HCT116 (cell line): ENCODE data around the gene KCNH3. TPM values are rescaled to one million over a fixed set of nuclear protein-coding genes. Genes with fewer than 3 reads are reported as not detected.

Experiments used
- ATAC-seq: fragments of 200-7000 bp; cut with Tn5 transposase; 2 replicates; pipeline ENCODE4 v1.9.1; 2020; ENCODE audit warnings: mild to moderate bottlenecking, moderate library complexity
- BruUV-seq: library from RNA; stranded (reverse); fragments of 400-500 nt; replicated peaks from 2 replicates; lab custom pipeline; 2021; lab: Mats Ljungman, UMichigan
- CTCF ChIA-PET: fragments of 300-600 bp; sonication (Branson Sonifier 250); formaldehyde crosslinking; loops from one replicate; lab custom pipeline; 2021; ENCODE audit warnings: antibody characterized with exemption; lab: Charles Lee
- POLR2A ChIA-PET: fragments of 300-600, 350-600 bp; sonication (Branson Sonifier 250); formaldehyde crosslinking; loops from one replicate; lab custom pipeline; 2021; ENCODE audit warnings: antibody characterized with exemption; lab: Charles Lee
- RAD21 ChIA-PET, 2 experiments: fragments of 300-600 bp; sonication (Branson Sonifier 250); formaldehyde crosslinking; loops; one replicate each; lab custom pipeline; 2023; ENCODE audit warnings: low total read pairs in 2 of 2; ENCODE audit not compliant: uncharacterized antibody in 2 of 2, unreplicated experiment in 2 of 2, low non-redundant PET in 1 of 2; lab: Charles Lee
- DNase-seq: peaks from one replicate; pipeline ENCODE4 v3.0.0-alpha.2; 2010; ENCODE audit warnings: low read depth, low spot score
- H2AFZ ChIP-seq: fragments of 200-600 bp; shearing (Covaris generic), sonication (generic); 2 replicates; pipeline ENCODE4 v1.6.1; 2017; ENCODE audit warnings: low read depth, mixed run types, mixed read lengths, antibody characterized with exemption, low read length; ENCODE audit not compliant: poor library complexity, severe bottlenecking
- H3K27ac ChIP-seq: 2 replicates; pipeline ENCODE4 v1.5.1; 2012; ENCODE audit warnings: low read depth, low read length
- H3K27me3 ChIP-seq: fragments of 200-600 bp; sonication (generic); 2 replicates; pipeline ENCODE4 v1.6.1; 2016; ENCODE audit warnings: mixed run types, low read length, mixed read lengths; ENCODE audit not compliant: insufficient read depth
- H3K36me3 ChIP-seq, 2 experiments: fragments of 200-500 bp in 1 of 2; fragments of 200-600 bp in 1 of 2; sonication (Bioruptor generic) in 1 of 2; sonication (generic) in 1 of 2; 2 replicates each; pipeline versions ENCODE4 v1.5.1 to v1.6.1; 2014 to 2016; ENCODE audit warnings: low read length in 2 of 2, inconsistent platforms in 1 of 2, mixed read lengths in 1 of 2, mixed run types in 1 of 2; ENCODE audit not compliant: insufficient read depth in 2 of 2, control insufficient read depth in 1 of 2
- H3K4me1 ChIP-seq, 2 experiments: fragments of 200-600 bp in 1 of 2; sonication (generic) in 1 of 2; 2 replicates each; pipeline versions ENCODE4 v1.5.1 to v1.6.1; 2012 to 2017; ENCODE audit warnings: low read length in 2 of 2, inconsistent platforms in 1 of 2, mild to moderate bottlenecking in 1 of 2, mixed read lengths in 1 of 2, mixed run types in 1 of 2, moderate library complexity in 1 of 2; ENCODE audit not compliant: insufficient read depth in 2 of 2, control insufficient read depth in 1 of 2
- H3K4me2 ChIP-seq: fragments of 200-600 bp; sonication (generic); 2 replicates; pipeline ENCODE4 v1.6.1; 2017; ENCODE audit warnings: mixed run types, low read length, mixed read lengths
- H3K4me3 ChIP-seq, 2 experiments: fragments of 200-600 bp in 1 of 2; sonication (generic) in 1 of 2; replicated peaks in 1 of 2; 2 replicates each; pipeline ENCODE4 v1.5.1; 2011 to 2016; ENCODE audit warnings: low read length in 2 of 2, control low read depth in 1 of 2, low read depth in 1 of 2, mild to moderate bottlenecking in 1 of 2, mixed read lengths in 1 of 2, mixed run types in 1 of 2
- H3K79me2 ChIP-seq: fragments of 200-600 bp; sonication (generic); 2 replicates; pipeline ENCODE4 v1.6.1; 2017; ENCODE audit warnings: mild to moderate bottlenecking, mixed run types, low read length, moderate library complexity, mixed read lengths; ENCODE audit not compliant: insufficient read depth
- H3K9ac ChIP-seq: fragments of 200-600 bp; sonication (generic); 2 replicates; pipeline ENCODE4 v1.6.1; 2016; ENCODE audit warnings: low read length, mixed read lengths
- H3K9me2 ChIP-seq: fragments of 200-600 bp; sonication (generic), shearing (Covaris generic); 2 replicates; pipeline ENCODE4 v1.6.1; 2017; ENCODE audit warnings: mixed run types, mild to moderate bottlenecking, moderate library complexity; ENCODE audit not compliant: insufficient read depth
- H3K9me3 ChIP-seq, 2 experiments: fragments of 200-500 bp in 1 of 2; fragments of 200-600 bp in 1 of 2; sonication (Bioruptor generic) in 1 of 2; sonication (generic) in 1 of 2; 2 replicates each; pipeline ENCODE4 v1.6.1; 2014 to 2017; ENCODE audit warnings: low read length in 2 of 2, mixed read lengths in 2 of 2, inconsistent platforms in 1 of 2, low read depth in 1 of 2, mild to moderate bottlenecking in 1 of 2, mixed run types in 1 of 2, moderate library complexity in 1 of 2; ENCODE audit not compliant: control insufficient read depth in 1 of 2, insufficient read depth in 1 of 2
- H4K20me1 ChIP-seq: fragments of 200-600 bp; sonication (generic), shearing (Covaris generic); 2 replicates; pipeline ENCODE4 v1.6.1; 2017; ENCODE audit warnings: mixed run types, mild to moderate bottlenecking, moderate library complexity; ENCODE audit not compliant: insufficient read depth
- ATF3 ChIP-seq: IDR thresholded peaks from 2 replicates; pipeline ENCODE4 v1.6.1; 2012
- CBX3 ChIP-seq: IDR thresholded peaks from 2 replicates; pipeline ENCODE4 v1.6.1; 2012; ENCODE audit warnings: low read depth
- CEBPB ChIP-seq: IDR thresholded peaks from 2 replicates; pipeline ENCODE4 v1.6.1; 2012; ENCODE audit warnings: low read depth
- CTCF ChIP-seq, 3 experiments: fragments of 200-600 bp in 1 of 3; sonication (generic) in 1 of 3; IDR thresholded peaks in 2 of 3; conservative IDR thresholded peaks in 1 of 3; 2 replicates each; pipeline ENCODE4 v1.5.1; 2012 to 2017; ENCODE audit warnings: low read depth in 2 of 3, low read length in 2 of 3, antibody characterized with exemption in 1 of 3, borderline replicate concordance in 1 of 3, control low read depth in 1 of 3, mild to moderate bottlenecking in 1 of 3, mixed read lengths in 1 of 3, mixed run types in 1 of 3, moderate library complexity in 1 of 3; ENCODE audit not compliant: insufficient read depth in 1 of 3
- EGR1 ChIP-seq: IDR thresholded peaks from 2 replicates; pipeline ENCODE4 v1.6.1; 2012; ENCODE audit warnings: low read depth
- ELF1 ChIP-seq: IDR thresholded peaks from 2 replicates; pipeline ENCODE4 v1.6.1; 2012; ENCODE audit warnings: low read depth, borderline replicate concordance
- EZH2 ChIP-seq: fragments of 200-600 bp; sonication (generic); IDR thresholded peaks from 2 replicates; pipeline ENCODE4 v1.6.1; 2017; ENCODE audit warnings: antibody characterized with exemption, mixed run types
- EZH2phosphoT487 ChIP-seq: fragments of 200-600 bp; IDR thresholded peaks from 2 replicates; pipeline ENCODE4 v1.6.1; 2018; ENCODE audit warnings: antibody characterized with exemption, borderline replicate concordance
- FOSL1 ChIP-seq: IDR thresholded peaks from 2 replicates; pipeline ENCODE4 v1.6.1; 2012; ENCODE audit warnings: low read depth
- JUND ChIP-seq: IDR thresholded peaks from 2 replicates; pipeline ENCODE4 v1.6.1; 2012
- MAX ChIP-seq: IDR thresholded peaks from 2 replicates; pipeline ENCODE4 v1.6.1; 2012
- POLR2AphosphoS5 ChIP-seq: IDR thresholded peaks from 2 replicates; pipeline ENCODE4 v1.6.1; 2011; ENCODE audit warnings: mild to moderate bottlenecking, low read depth, low read length, moderate library complexity
- RAD21 ChIP-seq: IDR thresholded peaks from 2 replicates; pipeline ENCODE4 v1.6.1; 2012; ENCODE audit warnings: low read depth, mild to moderate bottlenecking
- SIN3A ChIP-seq: IDR thresholded peaks from 2 replicates; pipeline ENCODE4 v1.6.1; 2012; ENCODE audit warnings: low read depth
- SP1 ChIP-seq: IDR thresholded peaks from 2 replicates; pipeline ENCODE4 v1.6.1; 2012; ENCODE audit warnings: low read depth
- SRF ChIP-seq: IDR thresholded peaks from 2 replicates; pipeline ENCODE4 v1.6.1; 2012; ENCODE audit warnings: low read depth
- YY1 ChIP-seq: IDR thresholded peaks from 2 replicates; pipeline ENCODE4 v1.6.1; 2011; ENCODE audit warnings: low read length, low read depth, moderate library complexity, mild to moderate bottlenecking; ENCODE audit not compliant: insufficient replicate concordance; ENCODE audit errors: extremely low read depth
- ZBTB33 ChIP-seq: IDR thresholded peaks from 2 replicates; pipeline ENCODE4 v1.6.1; 2011; ENCODE audit warnings: mild to moderate bottlenecking, low read length, moderate library complexity; ENCODE audit not compliant: insufficient replicate concordance; ENCODE audit errors: extremely low read depth
- ZFX ChIP-seq: fragments of 450-650 bp; IDR thresholded peaks from 2 replicates; pipeline ENCODE4 v1.6.1; 2017
- intact Hi-C: fragments of 100-400 bp; cut with micrococcal nuclease; formaldehyde crosslinking; loops from 2 replicates; pipeline ENCODE4 v1.10.0; 2022
- total RNA-seq: library from RNA; stranded (reverse); gene quantifications from one replicate; pipeline ENCODE4 v1.2.1, GENCODE V29; 2021; ENCODE audit not compliant: unreplicated experiment

The KCNH3 gene
- total RNA-seq, 1 experiment from 2014 or later = 35.3 TPM

- peaks cover 84% of the 10 kb centered on the region in 2 experiments for H3K4me1 ChIP-seq
- no peaks in the 10 kb centered on the region for H3K27me3 ChIP-seq
- CTCF ChIA-PET = interaction anchor here (0.9 to 8.4 kb wide), 9 partner anchors 11 to 183 kb away, joined by 4 to 261 read pairs (median 10); partner anchors contain the start of gene SPATS2
- peak overlapping the region; percentile 40 for H3K9ac ChIP-seq
- H2AFZ ChIP-seq = no peak overlapping the region
- TF ChIP-seq CEBPB = peak; percentile 78
- peak; percentile 92 for TF ChIP-seq JUND
- TF ChIP-seq SRF = 0 out of 2 replicates have a peak, but pooled peaks have one; percentile 50
- TF ChIP-seq EZH2 = no peak
- peak; percentile 38; the same call in 1 of the 2 replicates for TF ChIP-seq EGR1
- no peak for TF ChIP-seq ZFX
- TF ChIP-seq ELF1 = no peak
- TF ChIP-seq CBX3 = peak; percentile 89
- TF ChIP-seq EZH2phosphoT487 = no peak
- TF ChIP-seq SIN3A = peak; percentile 67
- TF ChIP-seq POLR2AphosphoS5 = 0 out of 2 replicates have a peak, but pooled peaks have one; percentile 40
- no peak for TF ChIP-seq CTCF (IDR thresholded peaks at IDR 0.05 in 2 of 3, conservative IDR thresholded peaks at IDR 0.05 in 1 of 3; ENCODE audit: borderline replicate concordance in 1 of 3, insufficient read depth in 1 of 3, low read depth in 2 of 3, low read length in 2 of 3)
- TF ChIP-seq RAD21 = peak; percentile 17; the same call in 1 of the 2 replicates
- TF ChIP-seq FOSL1 = peak; percentile 96
- TF ChIP-seq MAX = peak; percentile 24; the same call in 1 of the 2 replicates
- TF ChIP-seq SP1 = peak; percentile 85
- TF ChIP-seq ATF3 = no peak
- peak; percentile 15 for TF ChIP-seq YY1
- TF ChIP-seq ZBTB33 = peak; percentile 42
- H3K79me2 ChIP-seq = peaks cover 7% of the 10 kb centered on the region; the same call in 1 of the 2 replicates
- no peaks in the 10 kb centered on the region for H3K9me3 ChIP-seq
- POLR2A ChIA-PET = interaction anchor here (0.9 to 1.4 kb wide), 5 partner anchors 8 to 168 kb away, joined by 3 to 5 read pairs (median 3); partner anchors contain the start of gene SPATS2
- no peaks in the 10 kb centered on the region for H4K20me1 ChIP-seq
- no peaks in the 10 kb centered on the region for H3K9me2 ChIP-seq
- ATAC-seq = peak; percentile 73
- peak overlapping the region in 1 of 2 experiments; percentile 36; a peak in 2 of 4 replicates for H3K4me3 ChIP-seq
- TSS peak; percentile 25 for BruUV-seq
- intact Hi-C loops = loop anchor here (2.0 kb wide), 3 partner anchors 148 to 226 kb away; partner anchors contain the start of gene SPATS2
- RAD21 ChIA-PET = interaction anchor here (2.2 to 3.8 kb wide), 3 partner anchors 157 to 158 kb away, joined by 6 to 33 read pairs (median 14); no protein-coding TSS in a partner anchor
- H3K4me2 ChIP-seq = peak overlapping the region; percentile 70
- DNase-seq = no peak
- peak overlapping the region; percentile 95 for H3K27ac ChIP-seq
- H3K36me3 ChIP-seq = no peaks in the 10 kb centered on the region
Measured at GRCh38 chr12:49515266-49515665, 23.6 kb upstream of the KCNH3 start.
